ENCODE results near the gene PLEKHA4.

The PLEKHA4 gene

GRCh38 chr19:48841047-48841446 lies 27.4 kb downstream of the PLEKHA4 start:
- no peaks in the 10 kb centered on the region for H4K20me1 ChIP-seq (ENCODE audit: control insufficient read depth, insufficient read depth, low read depth, low read length)
- H3K27me3 ChIP-seq (ENCODE audit: control insufficient read depth, low read length), result no peaks in the 10 kb centered on the region
- no peak overlapping the region for H3K4me3 ChIP-seq (ENCODE audit: low read length)
- H3K9me3 ChIP-seq (ENCODE audit: control insufficient read depth, insufficient read depth, low read length), result no peaks in the 10 kb centered on the region
- H3K9me2 ChIP-seq (replicated peaks; ENCODE audit: control insufficient read depth, low read length), result no peaks in the 10 kb centered on the region
- no peak overlapping the region for H3K4me2 ChIP-seq (ENCODE audit: low read length)
- peaks cover 7% of the 10 kb centered on the region for H3F3A ChIP-seq (ENCODE audit: control insufficient read depth, insufficient read depth)
- H3K27ac ChIP-seq (ENCODE audit: low read depth, low read length), result no peak overlapping the region
- H3K4me1 ChIP-seq (ENCODE audit: control insufficient read depth, low read length), result peaks cover 16% of the 10 kb centered on the region
- H3K79me2 ChIP-seq (ENCODE audit: control insufficient read depth, low read length), result no peaks in the 10 kb centered on the region
- H3K36me3 ChIP-seq (ENCODE audit: control insufficient read depth, low read length), result no peaks in the 10 kb centered on the region
- TF ChIP-seq, protein P1, sequence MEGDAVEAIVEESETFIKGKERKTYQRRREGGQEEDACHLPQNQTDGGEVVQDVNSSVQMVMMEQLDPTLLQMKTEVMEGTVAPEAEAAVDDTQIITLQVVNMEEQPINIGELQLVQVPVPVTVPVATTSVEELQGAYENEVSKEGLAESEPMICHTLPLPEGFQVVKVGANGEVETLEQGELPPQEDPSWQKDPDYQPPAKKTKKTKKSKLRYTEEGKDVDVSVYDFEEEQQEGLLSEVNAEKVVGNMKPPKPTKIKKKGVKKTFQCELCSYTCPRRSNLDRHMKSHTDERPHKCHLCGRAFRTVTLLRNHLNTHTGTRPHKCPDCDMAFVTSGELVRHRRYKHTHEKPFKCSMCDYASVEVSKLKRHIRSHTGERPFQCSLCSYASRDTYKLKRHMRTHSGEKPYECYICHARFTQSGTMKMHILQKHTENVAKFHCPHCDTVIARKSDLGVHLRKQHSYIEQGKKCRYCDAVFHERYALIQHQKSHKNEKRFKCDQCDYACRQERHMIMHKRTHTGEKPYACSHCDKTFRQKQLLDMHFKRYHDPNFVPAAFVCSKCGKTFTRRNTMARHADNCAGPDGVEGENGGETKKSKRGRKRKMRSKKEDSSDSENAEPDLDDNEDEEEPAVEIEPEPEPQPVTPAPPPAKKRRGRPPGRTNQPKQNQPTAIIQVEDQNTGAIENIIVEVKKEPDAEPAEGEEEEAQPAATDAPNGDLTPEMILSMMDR (IDR thresholded peaks at IDR 0.05; ENCODE audit: low read depth, low read length, poor library complexity, severe bottlenecking), result no peak
- no peak for TF ChIP-seq EZH2phosphoT487 (IDR thresholded peaks at IDR 0.05; ENCODE audit: borderline replicate concordance, low read length)

DNA sequence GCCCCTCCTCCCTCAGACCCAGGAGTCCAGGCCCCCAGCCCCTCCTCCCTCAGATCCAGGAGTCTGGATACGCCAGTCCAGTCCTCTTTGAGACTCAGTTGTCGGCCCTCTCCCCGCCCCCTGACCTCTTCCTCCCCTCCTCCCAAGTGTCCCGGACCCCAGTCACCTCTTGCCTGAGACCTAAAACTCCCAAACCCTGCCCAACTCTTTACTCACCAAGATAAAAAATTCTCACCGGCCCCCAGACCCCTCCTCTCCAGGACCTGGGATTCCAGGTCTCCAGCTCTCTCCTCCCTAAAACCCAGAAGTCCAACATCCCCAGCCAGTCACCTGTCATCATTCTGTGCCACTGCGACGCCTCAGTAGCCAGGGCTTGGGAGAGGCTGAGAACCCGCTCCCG lies 30.7 kb downstream of the PLEKHA4 start:
- Histone ChIP-seq H3K36me3 (ENCODE audit: control insufficient read depth, low read length) (no peaks in the 10 kb centered on the region), H3K79me2 (ENCODE audit: control insufficient read depth, low read length) (no peaks in the 10 kb centered on the region), H3K27me3 (ENCODE audit: control insufficient read depth, low read length) (no peaks in the 10 kb centered on the region), H3K9me3 (ENCODE audit: control insufficient read depth, insufficient read depth, low read length) (no peaks in the 10 kb centered on the region), H3K4me3 (ENCODE audit: low read length) (peak overlapping the region; percentile 89), H3F3A (ENCODE audit: control insufficient read depth, insufficient read depth) (peaks cover 10% of the 10 kb centered on the region), H3K9me2 (replicated peaks; ENCODE audit: control insufficient read depth, low read length) (no peaks in the 10 kb centered on the region), H3K4me1 (ENCODE audit: control insufficient read depth, low read length) (peaks cover 30% of the 10 kb centered on the region), H3K4me2 (ENCODE audit: low read length) (peak overlapping the region; percentile 99), H4K20me1 (ENCODE audit: control insufficient read depth, insufficient read depth, low read depth, low read length) (no peaks in the 10 kb centered on the region), H3K27ac (ENCODE audit: low read depth, low read length) (no peak overlapping the region)
- TF ChIP-seq EZH2phosphoT487 (IDR thresholded peaks at IDR 0.05; ENCODE audit: borderline replicate concordance, low read length), result no peak
- TF ChIP-seq, protein P1 (IDR thresholded peaks at IDR 0.05; ENCODE audit: low read depth, low read length, poor library complexity, severe bottlenecking), result no peak

DNA sequence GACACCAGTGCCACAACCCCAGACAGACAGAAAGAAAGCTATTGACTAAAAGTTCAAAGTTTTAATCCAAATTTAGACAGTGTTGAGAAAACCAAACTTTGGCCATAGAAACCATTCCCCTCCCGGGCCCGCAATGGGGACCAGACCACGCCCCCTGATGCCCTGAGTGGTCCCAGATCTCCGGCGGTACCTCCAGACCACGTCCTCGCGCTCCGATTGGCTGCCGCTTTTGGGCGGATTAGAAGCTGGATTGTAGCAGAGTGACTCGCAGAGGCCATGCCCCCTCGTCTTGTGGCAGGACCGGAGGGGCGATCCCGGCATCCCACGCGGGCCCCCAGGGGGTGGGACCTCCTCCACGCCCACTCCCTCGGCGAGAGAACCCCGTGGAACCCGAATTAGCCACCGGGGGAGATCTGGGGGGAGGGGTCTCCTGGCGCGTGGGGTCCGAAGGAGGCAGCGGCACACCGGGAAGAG lies 31.3 kb downstream of the PLEKHA4 start:
- H3K4me2 ChIP-seq (ENCODE audit: low read length), result peak overlapping the region; percentile 99

More for the DNA sequence above, 31.3 kb downstream of the PLEKHA4 start:
- Histone ChIP-seq H3K9me3 (ENCODE audit: control insufficient read depth, insufficient read depth, low read length) (no peaks in the 10 kb centered on the region), H3K27ac (ENCODE audit: low read depth, low read length) (peak overlapping the region; percentile 52), H3K36me3 (ENCODE audit: control insufficient read depth, low read length) (no peaks in the 10 kb centered on the region), H3K27me3 (ENCODE audit: control insufficient read depth, low read length) (no peaks in the 10 kb centered on the region), H3F3A (ENCODE audit: control insufficient read depth, insufficient read depth) (peaks cover 10% of the 10 kb centered on the region), H3K79me2 (ENCODE audit: control insufficient read depth, low read length) (no peaks in the 10 kb centered on the region), H3K9me2 (replicated peaks; ENCODE audit: control insufficient read depth, low read length) (no peaks in the 10 kb centered on the region), H4K20me1 (ENCODE audit: control insufficient read depth, insufficient read depth, low read depth, low read length) (no peaks in the 10 kb centered on the region), H3K4me1 (ENCODE audit: control insufficient read depth, low read length) (peaks cover 30% of the 10 kb centered on the region), H3K4me3 (ENCODE audit: low read length) (peak overlapping the region; percentile 89)
- no peak for TF ChIP-seq EZH2phosphoT487 (IDR thresholded peaks at IDR 0.05; ENCODE audit: borderline replicate concordance, low read length)
- TF ChIP-seq, protein P1 (IDR thresholded peaks at IDR 0.05; ENCODE audit: low read depth, low read length, poor library complexity, severe bottlenecking), result no peak
